PC-3 (cell line): ENCODE data around the gene PDSS2.

Experiments used
- CTCF ChIP-seq: fragments of 300-600 bp; sonication (generic); conservative IDR thresholded peaks from 2 replicates; pipeline ENCODE4 v1.5.1; 2017; ENCODE audit warnings: antibody characterized with exemption, low read depth, mild to moderate bottlenecking, low read length
- EZH2 ChIP-seq: fragments of 300-600 bp; sonication (generic); IDR thresholded peaks from one replicate; pipeline ENCODE4 v1.6.1; 2017; ENCODE audit warnings: antibody characterized with exemption, mild to moderate bottlenecking, low read length; ENCODE audit not compliant: unreplicated experiment
- EZH2phosphoT487 ChIP-seq: fragments of 300-600 bp; sonication (generic); IDR thresholded peaks from 2 replicates; pipeline ENCODE4 v1.6.1; 2018; ENCODE audit warnings: mild to moderate bottlenecking, antibody characterized with exemption, low read length, borderline replicate concordance

GRCh38 chr6:107423474-107423990 lies 35.8 kb downstream of the PDSS2 start:
- TF ChIP-seq CTCF, result no peak
- TF ChIP-seq EZH2, result no peak
- no peak for TF ChIP-seq EZH2phosphoT487
